Activated naive CD8-positive, alpha-beta T cell treated with anti-CD3 and anti-CD28 coated beads, Interleukin-2, amount 50 U/mL, for 24 hours (primary cell): Measurements from ENCODE around the gene DAZL.

Source experiments
- ATAC-seq: fragments of 150-1000 bp; cut with Tn5 transposase; one replicate; pipeline ENCODE4 v1.10.0; 2021
- DNase-seq: peaks from one replicate; pipeline ENCODE4 v3.0.0; 2021
- H3K27ac Mint-ChIP-seq: one replicate; pipeline ENCODE4 v1.8.0; 2021; ENCODE audit warnings: mild to moderate bottlenecking, mixed read lengths
- H3K27me3 Mint-ChIP-seq: one replicate; pipeline ENCODE4 v1.8.0; 2021; ENCODE audit warnings: mixed read lengths
- H3K36me3 Mint-ChIP-seq: one replicate; pipeline ENCODE4 v1.8.0; 2021; ENCODE audit warnings: low read depth, mixed read lengths
- H3K4me1 Mint-ChIP-seq: one replicate; pipeline ENCODE4 v1.8.0; 2021; ENCODE audit warnings: mixed read lengths
- H3K4me3 Mint-ChIP-seq: one replicate; pipeline ENCODE4 v1.8.0; 2021; ENCODE audit warnings: mild to moderate bottlenecking, moderate library complexity, mixed read lengths
- H3K9me3 Mint-ChIP-seq: one replicate; pipeline ENCODE4 v1.8.0; 2021; ENCODE audit warnings: mixed read lengths

The DAZL gene

GRCh38 chr3:16543242-16543864 is 61.9 kb downstream of the DAZL start:
- no peaks in the 10 kb centered on the region for H3K9me3 Mint-ChIP-seq
- no peak overlapping the region for H3K4me3 Mint-ChIP-seq
- H3K27me3 Mint-ChIP-seq = peaks cover 7% of the 10 kb centered on the region
- no peak overlapping the region for H3K27ac Mint-ChIP-seq
- DNase-seq (no peak), ATAC-seq (no peak)
- H3K36me3 Mint-ChIP-seq = no peaks in the 10 kb centered on the region
- H3K4me1 Mint-ChIP-seq = peaks cover 22% of the 10 kb centered on the region

GRCh38 chr3:16538507-16538906 is 66.7 kb downstream of the DAZL start:
- Mint-ChIP-seq H3K36me3 (no peaks in the 10 kb centered on the region), H3K27me3 (peaks cover 7% of the 10 kb centered on the region), H3K4me1 (no peaks in the 10 kb centered on the region), H3K9me3 (no peaks in the 10 kb centered on the region), H3K4me3 (no peak overlapping the region), H3K27ac (no peak overlapping the region)
- DNase-seq (no peak), ATAC-seq (no peak)

- H3K27ac Mint-ChIP-seq = no peak overlapping the region
- H3K4me3 Mint-ChIP-seq = no peak overlapping the region
- no peaks in the 10 kb centered on the region for H3K4me1 Mint-ChIP-seq
- no peaks in the 10 kb centered on the region for H3K9me3 Mint-ChIP-seq
- ATAC-seq (no peak), DNase-seq (no peak)
- H3K36me3 Mint-ChIP-seq = no peaks in the 10 kb centered on the region
- peaks cover 7% of the 10 kb centered on the region for H3K27me3 Mint-ChIP-seq
Observed at GRCh38 chr3:16536996-16537395, 68.2 kb downstream of the DAZL start.
